ENCODE measurements around the gene TWIST2.

TWIST2 gene

GRCh38 chr2:238936162-238937052 lies 88.5 kb downstream of the TWIST2 start:
- no peak overlapping the region for H3K4me3 ChIP-seq (ENCODE audit: low read length)
- TF ChIP-seq CTCF (IDR thresholded peaks at IDR 0.05; ENCODE audit: insufficient read depth, low read depth, low read length, missing control alignments), result no peak
- no peak for DNase-seq (ENCODE audit: low read depth)

DNA sequence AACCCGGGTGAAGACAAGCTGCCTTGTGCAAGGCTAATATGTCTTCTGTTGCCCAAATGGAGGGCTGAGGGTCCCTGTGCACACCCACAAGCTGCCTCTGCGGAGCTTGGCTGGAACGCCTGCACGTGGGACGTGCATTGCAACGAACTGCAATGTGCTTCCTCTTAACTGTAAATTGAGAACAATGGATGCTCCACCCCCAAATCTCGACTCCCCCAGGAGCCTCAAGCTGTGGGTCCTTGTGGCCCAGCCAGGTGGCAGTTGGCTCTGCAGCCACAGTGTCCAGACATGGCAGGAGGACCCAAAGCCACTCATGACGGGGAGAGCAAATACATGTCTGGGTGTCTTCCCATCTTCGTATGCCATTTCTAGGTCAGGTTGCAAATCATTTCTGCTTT lies 90.1 kb downstream of the TWIST2 start:
- TF ChIP-seq CTCF (IDR thresholded peaks at IDR 0.05; ENCODE audit: insufficient read depth, low read depth, low read length, missing control alignments), result no peak
- H3K4me3 ChIP-seq (ENCODE audit: low read length), result no peak overlapping the region
- no peak for DNase-seq (ENCODE audit: low read depth)

DNA sequence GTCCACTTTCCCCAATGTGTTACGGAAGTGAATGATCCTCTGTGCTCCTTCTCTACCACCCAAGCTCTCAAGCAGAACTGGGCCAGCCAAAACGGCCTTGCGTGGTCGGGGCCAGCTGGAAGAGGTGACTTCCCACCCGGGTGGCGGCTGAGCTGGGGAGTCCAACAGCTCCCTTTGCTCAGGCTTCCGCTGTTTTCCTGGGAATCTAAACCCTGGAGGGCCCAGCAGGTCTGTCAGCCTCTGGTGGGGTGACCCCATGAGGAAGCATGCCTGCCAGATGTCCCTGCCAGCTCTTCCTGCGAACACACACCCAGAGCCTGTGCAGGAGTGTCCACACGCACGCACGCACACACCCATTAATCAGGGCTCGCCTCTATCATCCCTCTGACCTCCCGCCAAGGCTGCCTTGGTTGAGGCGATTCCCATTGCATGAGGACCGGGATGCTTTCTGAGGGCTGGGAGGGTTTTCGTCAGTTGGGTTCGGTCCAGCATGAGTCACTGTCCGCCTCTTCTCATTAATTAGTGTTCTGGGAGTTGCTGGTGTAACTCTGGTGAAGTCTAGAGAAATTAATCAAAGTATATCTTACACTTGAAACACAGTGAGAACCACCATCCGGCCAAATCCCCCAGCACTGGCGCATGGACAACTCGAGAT lies 90.6 kb downstream of the TWIST2 start:
- peak; percentile 21 for DNase-seq (ENCODE audit: low read depth)
- no peak for TF ChIP-seq CTCF (IDR thresholded peaks at IDR 0.05; ENCODE audit: insufficient read depth, low read depth, low read length, missing control alignments)
- H3K4me3 ChIP-seq (ENCODE audit: low read length), result no peak overlapping the region

DNA sequence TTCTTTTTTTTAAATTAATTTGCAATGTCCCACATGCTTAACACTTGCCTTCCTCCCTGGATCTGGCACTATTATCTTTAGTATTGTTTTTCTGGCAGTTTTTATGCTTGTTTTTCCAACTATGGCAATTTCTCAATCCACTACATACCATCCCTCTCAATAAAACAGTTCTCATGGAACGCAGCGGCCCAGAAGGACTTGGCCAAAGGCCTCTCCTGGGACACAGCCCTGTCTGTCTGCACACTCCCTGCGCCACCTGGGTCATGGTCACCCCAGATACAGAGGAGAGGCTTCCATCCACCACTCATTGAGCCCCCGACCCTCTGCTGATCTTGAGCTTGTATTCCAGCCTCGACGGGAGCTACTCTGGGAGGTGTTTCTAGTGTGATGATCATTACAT lies 91.2 kb downstream of the TWIST2 start:
- no peak overlapping the region for H3K4me3 ChIP-seq (ENCODE audit: low read length)
- TF ChIP-seq CTCF (IDR thresholded peaks at IDR 0.05; ENCODE audit: insufficient read depth, low read depth, low read length, missing control alignments), result no peak
- no peak for DNase-seq (ENCODE audit: low read depth)

DNA sequence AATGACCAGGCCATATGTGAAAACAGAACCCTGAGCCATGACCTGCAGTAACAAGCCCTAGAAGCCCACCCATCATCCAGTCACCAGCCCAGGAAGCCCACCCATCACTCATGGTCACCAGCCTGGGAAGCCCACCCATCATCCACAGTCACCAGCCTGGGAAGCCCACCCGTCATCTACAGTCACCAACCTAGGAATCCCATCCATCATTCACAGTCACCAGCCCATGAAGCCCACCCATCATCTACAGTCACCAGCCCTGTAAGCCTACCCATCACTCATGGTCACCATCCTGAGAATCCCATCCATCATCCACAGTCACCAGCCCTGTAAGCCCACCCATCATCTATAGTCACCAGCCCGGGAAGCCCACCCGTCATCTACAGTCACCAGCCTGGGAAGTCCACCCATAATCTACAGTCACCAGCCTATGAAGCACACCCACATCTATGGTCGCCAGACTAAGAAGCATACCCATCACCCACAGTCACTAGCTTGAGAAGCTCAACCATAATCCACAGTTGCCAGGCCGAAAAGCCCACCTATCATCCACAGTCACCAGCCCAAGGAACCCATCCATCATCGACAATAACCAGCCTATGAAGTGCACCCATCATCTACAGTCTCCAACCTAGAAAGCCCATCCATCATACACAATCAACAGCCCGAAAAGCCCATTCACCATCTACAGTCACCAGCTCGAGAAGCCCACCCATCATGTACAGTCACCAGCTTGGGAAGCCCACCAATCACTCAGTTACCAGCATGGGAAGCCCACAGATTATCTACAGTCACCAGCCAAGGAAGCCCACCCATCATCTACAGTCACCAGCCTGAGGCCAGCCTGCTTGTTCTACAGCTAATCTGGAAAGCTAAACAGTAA lies 91.9 kb downstream of the TWIST2 start:
- DNase-seq (ENCODE audit: low read depth), result no peak
- no peak for TF ChIP-seq CTCF (IDR thresholded peaks at IDR 0.05; ENCODE audit: insufficient read depth, low read depth, low read length, missing control alignments)
- no peak overlapping the region for H3K4me3 ChIP-seq (ENCODE audit: low read length)

DNA sequence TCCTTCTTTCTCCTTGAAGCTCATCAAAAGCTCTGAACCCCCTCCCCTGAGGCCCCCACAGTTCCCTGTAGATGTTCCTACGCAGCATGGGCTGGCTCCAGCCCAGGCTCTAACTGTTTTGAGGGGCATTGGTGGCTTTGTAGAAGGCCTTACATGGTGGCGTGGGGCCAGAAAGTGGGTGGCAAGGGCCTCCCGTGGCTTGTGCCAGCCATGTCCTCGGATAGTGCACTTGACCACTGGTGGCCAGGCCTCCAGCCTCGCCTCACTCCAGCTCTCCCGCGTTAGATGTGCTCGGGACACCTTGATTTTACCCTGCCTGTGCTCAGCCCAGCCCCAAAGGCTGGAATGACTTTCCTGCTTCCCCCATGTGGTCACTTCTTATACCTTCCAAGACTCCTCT lies 92.9 kb downstream of the TWIST2 start:
- TF ChIP-seq CTCF (IDR thresholded peaks at IDR 0.05; ENCODE audit: insufficient read depth, low read depth, low read length, missing control alignments), result no peak
- DNase-seq (ENCODE audit: low read depth), result no peak
- H3K4me3 ChIP-seq (ENCODE audit: low read length), result no peak overlapping the region

Data from epithelial cell of esophagus (primary cell).